ENCODE measurements around the gene RBMS1.

Gene RBMS1

DNA sequence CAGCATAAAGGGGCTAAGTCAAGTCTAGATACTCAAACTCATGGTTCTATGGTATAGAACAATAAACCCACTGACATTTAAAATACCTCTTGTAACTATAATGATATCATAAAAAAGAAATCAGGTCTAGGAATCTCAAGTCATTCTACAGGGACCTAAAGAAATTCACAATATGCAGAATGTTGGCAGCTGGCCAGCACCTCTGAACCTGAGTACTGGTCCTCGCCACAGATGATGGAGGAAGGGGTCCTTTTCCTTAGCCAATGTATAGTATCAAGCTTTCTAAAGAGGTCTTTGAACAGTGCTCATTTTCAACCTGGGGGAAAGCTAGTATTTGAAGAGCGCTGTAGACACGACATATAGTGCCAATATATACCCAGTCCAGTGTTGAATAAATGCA is 185.1 kb downstream of the RBMS1 start:
- TF ChIP-seq, protein P1, sequence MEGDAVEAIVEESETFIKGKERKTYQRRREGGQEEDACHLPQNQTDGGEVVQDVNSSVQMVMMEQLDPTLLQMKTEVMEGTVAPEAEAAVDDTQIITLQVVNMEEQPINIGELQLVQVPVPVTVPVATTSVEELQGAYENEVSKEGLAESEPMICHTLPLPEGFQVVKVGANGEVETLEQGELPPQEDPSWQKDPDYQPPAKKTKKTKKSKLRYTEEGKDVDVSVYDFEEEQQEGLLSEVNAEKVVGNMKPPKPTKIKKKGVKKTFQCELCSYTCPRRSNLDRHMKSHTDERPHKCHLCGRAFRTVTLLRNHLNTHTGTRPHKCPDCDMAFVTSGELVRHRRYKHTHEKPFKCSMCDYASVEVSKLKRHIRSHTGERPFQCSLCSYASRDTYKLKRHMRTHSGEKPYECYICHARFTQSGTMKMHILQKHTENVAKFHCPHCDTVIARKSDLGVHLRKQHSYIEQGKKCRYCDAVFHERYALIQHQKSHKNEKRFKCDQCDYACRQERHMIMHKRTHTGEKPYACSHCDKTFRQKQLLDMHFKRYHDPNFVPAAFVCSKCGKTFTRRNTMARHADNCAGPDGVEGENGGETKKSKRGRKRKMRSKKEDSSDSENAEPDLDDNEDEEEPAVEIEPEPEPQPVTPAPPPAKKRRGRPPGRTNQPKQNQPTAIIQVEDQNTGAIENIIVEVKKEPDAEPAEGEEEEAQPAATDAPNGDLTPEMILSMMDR (IDR thresholded peaks at IDR 0.05; ENCODE audit: extremely low read depth, missing control alignments) = no peak
- DNase-seq (ENCODE audit: low spot score) = no peak

DNA sequence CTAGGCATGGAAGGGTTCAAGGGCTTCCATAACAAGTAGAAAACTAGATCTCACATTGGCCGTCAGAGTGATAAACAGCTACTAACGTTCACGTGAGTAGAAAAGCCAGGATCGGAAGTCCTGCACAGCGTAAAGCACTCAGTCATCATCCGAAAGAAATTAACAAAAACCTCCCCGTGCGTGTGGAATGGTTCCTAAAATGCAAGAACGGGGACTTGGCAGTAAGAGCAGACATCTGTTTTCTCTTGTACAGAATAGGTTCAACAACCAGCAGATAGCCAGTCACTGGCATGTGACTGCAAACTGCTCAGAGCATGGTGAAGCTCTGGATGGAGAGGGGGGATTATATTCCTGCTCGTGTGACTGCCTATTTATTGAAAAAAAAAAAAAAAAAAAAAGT is 186.6 kb downstream of the RBMS1 start:
- DNase-seq (ENCODE audit: low spot score) = no peak
- TF ChIP-seq, protein P1 (IDR thresholded peaks at IDR 0.05; ENCODE audit: extremely low read depth, missing control alignments) = no peak

DNA sequence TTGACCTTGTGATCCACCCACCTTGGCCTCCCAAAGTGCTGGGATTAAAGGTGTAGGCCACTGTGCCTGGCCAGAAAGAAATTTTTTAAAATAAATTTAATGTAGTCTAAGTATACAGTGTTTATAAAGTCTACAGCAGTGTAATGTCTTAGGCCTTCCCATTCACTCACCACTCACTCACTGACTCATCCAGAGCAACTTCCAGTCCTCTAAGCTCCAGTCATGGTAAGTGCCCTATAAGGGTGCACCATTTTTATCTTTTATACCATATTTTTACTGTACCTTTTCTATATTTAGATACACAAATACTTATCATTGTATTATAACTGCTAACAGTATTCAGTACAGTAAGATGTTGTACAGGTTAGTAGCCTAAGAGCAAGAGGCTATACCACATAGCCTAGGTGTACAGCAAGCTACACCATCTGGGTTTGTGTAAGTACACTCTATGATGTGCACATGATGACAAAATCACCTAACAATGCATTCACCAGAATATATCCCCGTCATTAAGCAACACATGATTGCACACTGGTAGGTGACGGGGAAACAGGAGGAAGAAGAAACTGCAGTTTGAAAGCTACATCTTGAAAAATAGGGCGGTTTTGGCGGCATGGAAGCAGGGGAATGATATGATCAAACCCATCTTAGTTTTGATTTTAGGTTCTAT is 188.4 kb downstream of the RBMS1 start:
- TF ChIP-seq, protein P1 (IDR thresholded peaks at IDR 0.05; ENCODE audit: extremely low read depth, missing control alignments) = no peak
- no peak for DNase-seq (ENCODE audit: low spot score)

DNA sequence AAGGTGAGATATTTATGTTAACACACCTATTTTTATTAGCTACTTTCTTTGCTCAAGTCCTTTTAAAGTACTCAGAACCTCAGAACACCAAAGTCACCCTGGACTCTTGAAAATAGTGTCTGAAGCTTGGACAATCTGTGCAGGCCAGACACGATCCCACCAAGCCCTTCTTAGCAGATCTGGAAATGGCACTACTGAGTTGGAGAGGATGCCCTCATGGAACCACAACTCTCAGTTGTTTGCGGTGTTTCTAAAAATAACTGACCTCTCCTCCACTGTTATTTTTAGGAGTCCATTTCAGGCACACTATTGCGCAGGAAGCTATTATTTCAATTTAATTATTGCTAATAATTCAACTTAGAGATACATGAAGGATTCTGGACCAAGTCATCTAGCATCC is 190.1 kb downstream of the RBMS1 start:
- TF ChIP-seq, protein P1 (IDR thresholded peaks at IDR 0.05; ENCODE audit: extremely low read depth, missing control alignments) = no peak
- DNase-seq (ENCODE audit: low spot score) = no peak

DNA sequence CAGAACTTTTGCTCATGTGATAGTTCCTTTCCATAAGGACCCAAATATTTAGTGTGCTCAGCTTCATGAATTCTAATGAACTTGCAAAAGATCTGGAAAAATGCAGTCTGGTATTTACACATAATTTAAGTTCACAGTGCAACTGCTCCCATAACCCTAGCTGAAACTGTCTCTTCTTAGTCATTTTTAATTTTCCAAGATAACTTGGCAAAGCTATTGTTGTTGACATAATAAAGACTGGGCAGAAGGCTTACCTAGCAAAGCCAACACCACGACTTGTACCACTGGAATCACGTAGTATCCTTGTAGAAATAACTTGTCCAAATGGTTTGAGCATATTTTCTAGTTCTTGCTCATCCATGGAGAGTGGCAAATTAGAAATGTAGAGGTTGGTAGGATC is 190.5 kb downstream of the RBMS1 start:
- no peak for DNase-seq (ENCODE audit: low spot score)
- TF ChIP-seq, protein P1 (IDR thresholded peaks at IDR 0.05; ENCODE audit: extremely low read depth, missing control alignments) = no peak

DNA sequence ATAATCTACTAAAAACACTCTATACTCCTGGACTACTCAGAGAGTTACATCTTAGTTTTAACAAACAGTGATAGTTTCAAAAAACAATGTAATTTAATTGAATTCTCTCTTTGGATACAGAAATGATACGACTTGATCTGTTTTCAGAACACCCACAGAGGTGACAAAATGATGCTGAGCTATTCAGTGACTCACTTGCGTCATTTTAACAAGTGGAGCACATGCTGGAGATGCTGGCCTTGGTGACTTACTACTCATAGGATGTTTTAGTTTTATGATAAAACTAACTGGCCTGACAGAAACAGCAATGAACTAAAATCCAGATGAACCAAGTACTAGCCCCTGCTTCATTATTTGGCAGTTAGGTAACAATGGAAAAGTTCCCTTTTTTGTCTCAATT is 192.2 kb downstream of the RBMS1 start:
- no peak for DNase-seq (ENCODE audit: low spot score)
- TF ChIP-seq, protein P1 (IDR thresholded peaks at IDR 0.05; ENCODE audit: extremely low read depth, missing control alignments) = no peak

DNA sequence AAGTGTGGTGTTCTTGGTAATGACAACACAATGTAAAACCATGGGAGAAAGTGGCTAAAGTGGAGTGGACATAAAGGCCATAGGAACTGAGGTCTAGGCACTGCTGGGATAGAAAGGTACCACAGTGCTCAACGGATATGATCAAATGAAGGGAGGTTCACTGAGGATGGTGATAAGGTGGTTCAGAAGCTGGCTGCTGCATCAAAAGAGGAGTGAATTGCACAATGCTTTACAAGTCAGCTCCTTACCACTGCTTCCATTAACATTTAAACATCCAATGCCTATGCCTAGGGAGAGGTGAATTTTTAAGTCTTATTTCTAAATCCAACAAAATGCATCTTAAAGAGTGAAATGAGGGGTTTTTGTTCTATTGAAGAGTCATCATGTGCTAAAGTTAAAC is 193.4 kb downstream of the RBMS1 start:
- TF ChIP-seq, protein P1 (IDR thresholded peaks at IDR 0.05; ENCODE audit: extremely low read depth, missing control alignments) = no peak
- DNase-seq (ENCODE audit: low spot score) = no peak
